ENCODE measurements around the gene C16orf82. TPM values are rescaled to one million over a fixed set of nuclear protein-coding genes. Genes with fewer than 3 reads are reported as not detected.

Gene C16orf82
- total RNA-seq, 4 donors from 2014 or later: not detected

GRCh38 chr16:27111486-27111885, 44.8 kb downstream of the C16orf82 start:
- no peak for ATAC-seq (ENCODE audit: low FRiP score)
- TF ChIP-seq CTCF (IDR thresholded peaks at IDR 0.05): no peak
- DNase-seq (ENCODE audit: low spot score): no peak

GRCh38 chr16:27112093-27112811, 45.5 kb downstream of the C16orf82 start:
- no peak for TF ChIP-seq CTCF (IDR thresholded peaks at IDR 0.05)

GRCh38 chr16:27113341-27113841, 46.7 kb downstream of the C16orf82 start:
- no peak for TF ChIP-seq CTCF (IDR thresholded peaks at IDR 0.05)
- ATAC-seq (ENCODE audit: low FRiP score) (no peak), DNase-seq (ENCODE audit: low spot score) (no peak)

More at GRCh38 chr16:27112093-27112811, 45.5 kb downstream of the C16orf82 start:
- no peak for DNase-seq (ENCODE audit: low spot score)
- no peak for ATAC-seq (ENCODE audit: low FRiP score)

GRCh38 chr16:27114006-27114405, 47.3 kb downstream of the C16orf82 start:
- DNase-seq (ENCODE audit: low spot score): no peak
- ATAC-seq (ENCODE audit: low FRiP score): no peak

GRCh38 chr16:27118526-27118925, 51.8 kb downstream of the C16orf82 start:
- ATAC-seq (ENCODE audit: low FRiP score) (no peak), DNase-seq (ENCODE audit: low spot score) (no peak)
- no peak for TF ChIP-seq CTCF (IDR thresholded peaks at IDR 0.05)

More at GRCh38 chr16:27114006-27114405, 47.3 kb downstream of the C16orf82 start:
- no peak for TF ChIP-seq CTCF (IDR thresholded peaks at IDR 0.05)

Other genes with a start within 250 kb of the C16orf82 start
- gene KDM8, start 136.6 kb downstream of the C16orf82 start, total RNA-seq: 1 to 10 TPM; 2.0 to 4.6 (median 2.6) TPM
- 10 to 100 TPM; 30.3 to 53.0 (median 43.9) TPM for gene NSMCE1, start 201.8 kb downstream of the C16orf82 start, total RNA-seq
- 100 to 1,000 TPM in 1 of 4 donors, 10 to 100 TPM in 3; 36.9 to 162 (median 47.3) TPM for gene IL4R, start 247.0 kb downstream of the C16orf82 start, total RNA-seq

All from omental fat pad (tissue), 4 donors.